ENCODE data around the gene CRELD1. TPM values are rescaled to one million over a fixed set of nuclear protein-coding genes. Genes with fewer than 3 reads are reported as not detected.
A peak's percentile ranks its signal among the peaks of the same experiment; 100 is the strongest.

CRELD1 gene
- total and polyA plus RNA-seq, 2 of the 4 experiments (the other 2 are of a cell fraction) = 8.6 to 25.7 TPM

- Histone ChIP-seq H3K79me1 (ENCODE audit: low read depth in 1 of 2, low read length in 2 of 2) (peaks cover 6 to 16% of the 10 kb centered on the region in 2 experiments; a peak in 3 of 4 replicates), H2BK120ac (ENCODE audit: low read depth, low read length) (no peak overlapping the region), H3K27me3 (ENCODE audit: control insufficient read depth, insufficient read depth, low read length) (no peaks in the 10 kb centered on the region), H3K14ac (replicated peaks; ENCODE audit: low read depth, low read length) (no peak overlapping the region), H3K9ac (ENCODE audit: low read depth, low read length) (0 out of 2 replicates have a peak overlapping the region, but pooled peaks have one; percentile 18), H2AK5ac (ENCODE audit: low read depth, low read length) (peak overlapping the region; percentile 61; the same call in 1 of the 2 replicates), H4K20me1 (ENCODE audit: insufficient read depth, low read length) (no peaks in the 10 kb centered on the region), H3K9me1 (ENCODE audit: insufficient read depth, low read length) (peaks cover 6% of the 10 kb centered on the region; the same call in 1 of the 2 replicates), H3K9me3 (ENCODE audit: control insufficient read depth, insufficient read depth, low read length) (no peaks in the 10 kb centered on the region), H2AFZ (replicated peaks; ENCODE audit: low read length, poor library complexity) (peak overlapping the region; percentile 90), H3K4me3 (ENCODE audit: insufficient read depth, low read depth, low read length) (no peak overlapping the region), H3K4me1 (ENCODE audit: control insufficient read depth, insufficient read depth, low read length) (peaks cover 9% of the 10 kb centered on the region), H2AK9ac (replicated peaks; ENCODE audit: low read depth, low read length, poor library complexity) (peak overlapping the region; percentile 93), H3K18ac (ENCODE audit: low read depth, low read length) (no peak overlapping the region), H3K56ac (ENCODE audit: extremely low read depth, insufficient read depth, low read length) (no peak overlapping the region), H4K5ac (ENCODE audit: low read depth, low read length) (no peak overlapping the region; the same call in 1 of the 2 replicates), H3K23ac (ENCODE audit: low read depth, low read length) (no peak overlapping the region), H3K4ac (ENCODE audit: low read depth, low read length) (0 out of 2 replicates have a peak overlapping the region, but pooled peaks have one; percentile 8), H2BK20ac (ENCODE audit: low read depth, low read length) (no peak overlapping the region), H3K4me2 (ENCODE audit: low read depth, low read length) (peak overlapping the region; percentile 38; the same call in 1 of the 2 replicates), H2BK15ac (ENCODE audit: low read depth, low read length) (no peak overlapping the region), H4K91ac (ENCODE audit: insufficient read depth, low read depth, low read length) (0 out of 2 replicates have a peak overlapping the region, but pooled peaks have one; percentile 17), H2BK5ac (ENCODE audit: low read depth, low read length, poor library complexity, severe bottlenecking) (no peak overlapping the region), H3K36me3 (ENCODE audit: control insufficient read depth, insufficient read depth, low read length) (peaks cover 16% of the 10 kb centered on the region; the same call in 1 of the 2 replicates), H3K27ac (ENCODE audit: insufficient read depth, low read length) (no peak overlapping the region), H4K8ac (ENCODE audit: low read depth in 2 of 2, low read length in 2 of 2) (peak overlapping the region; percentile 24 to 37; a peak in 3 of 4 replicates)
- ChIA-PET POLR2A (ENCODE audit: unreplicated experiment) (interaction anchor here (0.6 to 0.7 kb wide), 2 partner anchors 17 to 19 kb away, joined by 10 read pairs; no protein-coding TSS in a partner anchor), CTCF (interaction anchor here (1.3 to 3.1 kb wide), 2 partner anchors 14 to 49 kb away, joined by 4 to 14 read pairs; no protein-coding TSS in a partner anchor)
- no peak for DNase-seq
- dilution Hi-C loops (cut with HindIII; ENCODE audit: low sequenced_read_pairs, unreplicated experiment) = no loop called here
- ATAC-seq (ENCODE audit: low read depth) = no peak
- intact Hi-C loops (cut with micrococcal nuclease) = loop anchor here (1.0 to 5.0 kb wide), 4 partner anchors 84 to 355 kb away; no protein-coding TSS in a partner anchor
- no CpG with 5 or more reads among the region's 13 CpGs for WGBS, 2 experiments (ENCODE audit: extremely low coverage in 2 of 2, insufficient read length in 1 of 2)
- BruUV-seq (replicated peaks) = no TSS peak
- no peak for TF ChIP-seq USF2 (IDR thresholded peaks at IDR 0.05; ENCODE audit: low read depth, low read length)
- TF ChIP-seq CTCF (conservative IDR thresholded peaks at IDR 0.05; ENCODE audit: low read depth, low read length) = no peak
- no peak for TF ChIP-seq NFE2L2 (IDR thresholded peaks at IDR 0.05; ENCODE audit: low read depth, low read length)
- TF ChIP-seq SMC3 (IDR thresholded peaks at IDR 0.05; ENCODE audit: low read depth, low read length) = no peak
- no peak for TF ChIP-seq CHD1 (IDR thresholded peaks at IDR 0.05; ENCODE audit: low read depth, low read length)
- no peak for TF ChIP-seq POLR2A (IDR thresholded peaks at IDR 0.05; ENCODE audit: low read depth, low read length)
- no peak for TF ChIP-seq RFX5 (IDR thresholded peaks at IDR 0.05; ENCODE audit: low read depth, low read length)
- TF ChIP-seq MAFK (IDR thresholded peaks at IDR 0.05; ENCODE audit: low read depth, low read length) = no peak
- TF ChIP-seq CEBPB (IDR thresholded peaks at IDR 0.05; ENCODE audit: low read depth, low read length) = no peak
- no peak for TF ChIP-seq RCOR1 (IDR thresholded peaks at IDR 0.05; ENCODE audit: insufficient replicate concordance, low read length)
- no peak for TF ChIP-seq BHLHE40 (IDR thresholded peaks at IDR 0.05; ENCODE audit: low read depth, low read length)
- TF ChIP-seq MXI1 (IDR thresholded peaks at IDR 0.05; ENCODE audit: borderline replicate concordance, low read depth, low read length) = no peak
- TF ChIP-seq MAZ (IDR thresholded peaks at IDR 0.05; ENCODE audit: borderline replicate concordance, low read depth, low read length) = no peak
- in situ Hi-C loops (cut with MboI; ENCODE audit: low sequenced_read_pairs) = no loop called here
Measured at GRCh38 chr3:9932535-9932842, 1.1 kb upstream of the CRELD1 start.

All from IMR-90 (cell line).